GM12878 (cell line): ENCODE data around the gene EPN1. TPM values are rescaled to one million over a fixed set of nuclear protein-coding genes. Genes with fewer than 3 reads are reported as not detected.
A peak's percentile ranks its signal among the peaks of the same experiment; 100 is the strongest.

Source experiments
- CHD2 ChIP-seq: IDR thresholded peaks from 2 replicates; pipeline ENCODE4 v1.6.1; 2011; ENCODE audit warnings: low read depth, low read length, improper control_type of control experiment, borderline replicate concordance
- HDAC2 ChIP-seq: fragments of 200-600 bp; sonication (generic); IDR thresholded peaks from 2 replicates; pipeline ENCODE4 v1.6.1; 2017
- HDGF ChIP-seq: fragments of 450-650 bp; IDR thresholded peaks from 2 replicates; pipeline ENCODE4 v1.6.1; 2016; ENCODE audit warnings: antibody characterized with exemption
- KLF5 ChIP-seq: fragments of 450-650 bp; IDR thresholded peaks from 2 replicates; pipeline ENCODE4 v1.6.1; 2014; ENCODE audit warnings: mild to moderate bottlenecking; ENCODE audit not compliant: partially characterized antibody
- MXI1 ChIP-seq: fragments of 150-350 bp; IDR thresholded peaks from 2 replicates; pipeline ENCODE4 v1.6.1; 2011; ENCODE audit warnings: low read depth, mild to moderate bottlenecking, inconsistent platforms, low read length, improper control_type of control experiment
- NFYA ChIP-seq: IDR thresholded peaks from 2 replicates; pipeline ENCODE4 v1.6.1; 2011; ENCODE audit warnings: low read depth, mild to moderate bottlenecking, low read length, improper control_type of control experiment, borderline replicate concordance
- POLR2AphosphoS5 ChIP-seq: IDR thresholded peaks from 2 replicates; pipeline ENCODE4 v1.6.1; 2011; ENCODE audit warnings: mild to moderate bottlenecking, low read length, inconsistent platforms
- RAD51 ChIP-seq: fragments of 450-650 bp; IDR thresholded peaks from 2 replicates; pipeline ENCODE4 v1.6.1; 2016; ENCODE audit warnings: moderate library complexity, mild to moderate bottlenecking, inconsistent platforms
- RFX5 ChIP-seq: IDR thresholded peaks from 2 replicates; pipeline ENCODE4 v1.6.1; 2011; ENCODE audit warnings: low read depth, low read length, improper control_type of control experiment
- SIN3A ChIP-seq: IDR thresholded peaks from 2 replicates; pipeline ENCODE4 v1.6.1; 2012; ENCODE audit warnings: low read depth, low read length, improper control_type of control experiment
- SIX5 ChIP-seq: IDR thresholded peaks from 2 replicates; pipeline ENCODE4 v1.6.1; 2011; ENCODE audit warnings: mild to moderate bottlenecking, low read depth, low read length, moderate library complexity; ENCODE audit not compliant: severe bottlenecking
- STAT1 ChIP-seq: fragments of 450-650 bp; conservative IDR thresholded peaks from 2 replicates; pipeline ENCODE4 v1.6.1; 2014; ENCODE audit warnings: antibody characterized with exemption, mild to moderate bottlenecking
- TARDBP ChIP-seq: IDR thresholded peaks from 2 replicates; pipeline ENCODE4 v1.6.1; 2016; ENCODE audit warnings: borderline replicate concordance
- YBX1 ChIP-seq: fragments of 450-650 bp; IDR thresholded peaks from 2 replicates; pipeline ENCODE4 v1.6.1; 2016; ENCODE audit warnings: antibody characterized with exemption
- polyA plus RNA-seq, 11 experiments: library from polyadenylated mRNA; depleted of rRNA in 4 of 11; unstranded in 6 of 11; stranded (reverse) in 5 of 11; fragments of >200 nt; fragmentation: Nextera tagmentation in 4 of 11; fragmentation: Illumina TruSeq in 1 of 11; extraction: Ambion mirVana in 4 of 11; extraction: Trizol in 1 of 11; gene quantifications; 1 replicate in 1 of 11; 2 replicates in 10 of 11; pipeline versions ENCODE4 v1.2.1 to v1.2.3, GENCODE V29; 2011 to 2016; ENCODE audit warnings: inconsistent platforms in 2 of 11, missing spikeins in 2 of 11, low read depth in 1 of 11
- total RNA-seq, 4 experiments: library from RNA; depleted of rRNA in 3 of 4; stranded (reverse); fragments of >200 nt in 3 of 4; fragmentation: Illumina TruSeq in 1 of 4; extraction: Trizol in 1 of 4; gene quantifications; 2 replicates each; pipeline versions ENCODE4 v1.2.1 to v1.2.3, GENCODE V29; 2013 to 2021
- TF ChIP-seq, protein P1 (sequence below): fragments of 450-650 bp; formaldehyde crosslinking; IDR thresholded peaks from 2 replicates; pipeline ENCODE4 v1.5.0; 2022; ENCODE audit warnings: mild to moderate bottlenecking, missing genetic modification characterization
- TF ChIP-seq, protein P2 (sequence below): fragments of 450-650 bp; IDR thresholded peaks from 2 replicates; pipeline ENCODE4 v1.6.1; 2017; ENCODE audit warnings: borderline replicate concordance
- TF ChIP-seq, protein P3 (sequence below): fragments of 450-650 bp; IDR thresholded peaks from 2 replicates; pipeline ENCODE4 v1.6.1; 2014; ENCODE audit warnings: mild to moderate bottlenecking
- TF ChIP-seq, protein P4 (sequence below): fragments of 450-650 bp; IDR thresholded peaks from 2 replicates; pipeline ENCODE4 v1.6.1; 2018; ENCODE audit warnings: borderline replicate concordance, mild to moderate bottlenecking; ENCODE audit not compliant: partially characterized antibody
- TF ChIP-seq, protein P5 (sequence below): fragments of 450-650 bp; IDR thresholded peaks from 2 replicates; pipeline ENCODE4 v1.6.1; 2017; ENCODE audit warnings: mild to moderate bottlenecking, low read depth, inconsistent platforms; ENCODE audit not compliant: poor library complexity, severe bottlenecking

Gene EPN1
- total and polyA plus RNA-seq, 10 of the 15 experiments (the other 5 are each of a cell fraction or from before 2014, with no cell fraction given): 0.11 to 88.5 (median 10.6) TPM

DNA sequence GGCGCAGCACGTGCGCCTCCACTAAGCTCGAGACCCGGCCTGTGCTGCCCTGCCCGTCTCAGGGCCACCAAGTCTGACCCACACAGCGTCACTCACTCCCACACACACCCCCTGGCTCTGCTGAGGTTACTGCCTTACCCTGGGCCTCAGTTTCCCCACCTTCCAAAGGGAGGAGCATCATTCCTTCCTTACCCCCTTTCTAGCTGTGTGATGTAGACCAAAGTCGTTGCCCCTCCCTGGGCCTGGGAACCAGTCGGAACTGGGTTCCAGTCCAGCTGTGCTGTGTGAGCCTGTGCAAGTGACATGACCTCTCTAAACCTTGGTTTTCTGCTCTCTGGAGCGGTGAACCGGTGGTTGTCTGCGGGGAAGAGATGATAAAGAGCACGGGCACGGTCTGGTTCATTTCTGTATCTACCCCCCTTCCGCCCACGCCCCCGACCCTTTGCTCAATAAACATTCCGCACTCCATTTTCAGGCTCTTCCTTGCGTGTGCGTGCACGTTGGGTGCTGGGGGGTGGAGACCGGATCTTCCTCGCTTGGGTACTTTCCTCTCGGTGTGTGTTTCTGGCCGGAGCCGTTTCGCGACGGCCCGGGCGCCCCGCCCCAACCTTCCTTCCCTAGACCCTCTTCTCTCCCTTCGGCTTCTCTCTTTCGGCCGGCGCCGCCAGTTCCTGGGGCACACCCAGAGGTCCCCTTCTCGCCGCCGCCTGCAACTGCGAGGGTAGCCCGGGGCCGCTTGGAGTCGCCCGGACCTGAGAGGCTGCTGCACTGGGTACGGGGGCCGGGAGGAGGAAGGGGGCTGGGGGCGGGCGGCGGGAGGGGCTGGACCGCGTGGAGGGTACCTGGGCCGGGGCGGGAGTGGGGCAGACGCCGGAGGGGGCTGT lies 31.8 kb upstream of the EPN1 start, which contains the start of gene ZNF581 (continued):
- TF ChIP-seq SIN3A (peak; percentile 90), SIX5 (peak; percentile 60), RAD51 (no peak), NFYA (no peak), YBX1 (no peak), RFX5 (no peak), TARDBP (peak; percentile 61; the same call in 1 of the 2 replicates), POLR2AphosphoS5 (peak; percentile 81), KLF5 (no peak), CHD2 (peak; percentile 64; the same call in 1 of the 2 replicates), MXI1 (peak; percentile 82), HDAC2 (no peak), HDGF (peak; percentile 65; the same call in 1 of the 2 replicates), STAT1 (peak; percentile 72; the same call in 1 of the 2 replicates)
- TF ChIP-seq, protein P1, sequence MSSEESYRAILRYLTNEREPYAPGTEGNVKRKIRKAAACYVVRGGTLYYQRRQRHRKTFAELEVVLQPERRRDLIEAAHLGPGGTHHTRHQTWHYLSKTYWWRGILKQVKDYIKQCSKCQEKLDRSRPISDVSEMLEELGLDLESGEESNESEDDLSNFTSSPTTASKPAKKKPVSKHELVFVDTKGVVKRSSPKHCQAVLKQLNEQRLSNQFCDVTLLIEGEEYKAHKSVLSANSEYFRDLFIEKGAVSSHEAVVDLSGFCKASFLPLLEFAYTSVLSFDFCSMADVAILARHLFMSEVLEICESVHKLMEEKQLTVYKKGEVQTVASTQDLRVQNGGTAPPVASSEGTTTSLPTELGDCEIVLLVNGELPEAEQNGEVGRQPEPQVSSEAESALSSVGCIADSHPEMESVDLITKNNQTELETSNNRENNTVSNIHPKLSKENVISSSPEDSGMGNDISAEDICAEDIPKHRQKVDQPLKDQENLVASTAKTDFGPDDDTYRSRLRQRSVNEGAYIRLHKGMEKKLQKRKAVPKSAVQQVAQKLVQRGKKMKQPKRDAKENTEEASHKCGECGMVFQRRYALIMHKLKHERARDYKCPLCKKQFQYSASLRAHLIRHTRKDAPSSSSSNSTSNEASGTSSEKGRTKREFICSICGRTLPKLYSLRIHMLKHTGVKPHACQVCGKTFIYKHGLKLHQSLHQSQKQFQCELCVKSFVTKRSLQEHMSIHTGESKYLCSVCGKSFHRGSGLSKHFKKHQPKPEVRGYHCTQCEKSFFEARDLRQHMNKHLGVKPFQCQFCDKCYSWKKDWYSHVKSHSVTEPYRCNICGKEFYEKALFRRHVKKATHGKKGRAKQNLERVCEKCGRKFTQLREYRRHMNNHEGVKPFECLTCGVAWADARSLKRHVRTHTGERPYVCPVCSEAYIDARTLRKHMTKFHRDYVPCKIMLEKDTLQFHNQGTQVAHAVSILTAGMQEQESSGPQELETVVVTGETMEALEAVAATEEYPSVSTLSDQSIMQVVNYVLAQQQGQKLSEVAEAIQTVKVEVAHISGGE (CRISPR knock-in tag): peak; percentile 92
- TF ChIP-seq, protein P2, sequence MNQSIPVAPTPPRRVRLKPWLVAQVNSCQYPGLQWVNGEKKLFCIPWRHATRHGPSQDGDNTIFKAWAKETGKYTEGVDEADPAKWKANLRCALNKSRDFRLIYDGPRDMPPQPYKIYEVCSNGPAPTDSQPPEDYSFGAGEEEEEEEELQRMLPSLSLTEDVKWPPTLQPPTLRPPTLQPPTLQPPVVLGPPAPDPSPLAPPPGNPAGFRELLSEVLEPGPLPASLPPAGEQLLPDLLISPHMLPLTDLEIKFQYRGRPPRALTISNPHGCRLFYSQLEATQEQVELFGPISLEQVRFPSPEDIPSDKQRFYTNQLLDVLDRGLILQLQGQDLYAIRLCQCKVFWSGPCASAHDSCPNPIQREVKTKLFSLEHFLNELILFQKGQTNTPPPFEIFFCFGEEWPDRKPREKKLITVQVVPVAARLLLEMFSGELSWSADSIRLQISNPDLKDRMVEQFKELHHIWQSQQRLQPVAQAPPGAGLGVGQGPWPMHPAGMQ: no peak
- TF ChIP-seq, protein P3, sequence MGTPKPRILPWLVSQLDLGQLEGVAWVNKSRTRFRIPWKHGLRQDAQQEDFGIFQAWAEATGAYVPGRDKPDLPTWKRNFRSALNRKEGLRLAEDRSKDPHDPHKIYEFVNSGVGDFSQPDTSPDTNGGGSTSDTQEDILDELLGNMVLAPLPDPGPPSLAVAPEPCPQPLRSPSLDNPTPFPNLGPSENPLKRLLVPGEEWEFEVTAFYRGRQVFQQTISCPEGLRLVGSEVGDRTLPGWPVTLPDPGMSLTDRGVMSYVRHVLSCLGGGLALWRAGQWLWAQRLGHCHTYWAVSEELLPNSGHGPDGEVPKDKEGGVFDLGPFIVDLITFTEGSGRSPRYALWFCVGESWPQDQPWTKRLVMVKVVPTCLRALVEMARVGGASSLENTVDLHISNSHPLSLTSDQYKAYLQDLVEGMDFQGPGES: no peak
- TF ChIP-seq, protein P4, sequence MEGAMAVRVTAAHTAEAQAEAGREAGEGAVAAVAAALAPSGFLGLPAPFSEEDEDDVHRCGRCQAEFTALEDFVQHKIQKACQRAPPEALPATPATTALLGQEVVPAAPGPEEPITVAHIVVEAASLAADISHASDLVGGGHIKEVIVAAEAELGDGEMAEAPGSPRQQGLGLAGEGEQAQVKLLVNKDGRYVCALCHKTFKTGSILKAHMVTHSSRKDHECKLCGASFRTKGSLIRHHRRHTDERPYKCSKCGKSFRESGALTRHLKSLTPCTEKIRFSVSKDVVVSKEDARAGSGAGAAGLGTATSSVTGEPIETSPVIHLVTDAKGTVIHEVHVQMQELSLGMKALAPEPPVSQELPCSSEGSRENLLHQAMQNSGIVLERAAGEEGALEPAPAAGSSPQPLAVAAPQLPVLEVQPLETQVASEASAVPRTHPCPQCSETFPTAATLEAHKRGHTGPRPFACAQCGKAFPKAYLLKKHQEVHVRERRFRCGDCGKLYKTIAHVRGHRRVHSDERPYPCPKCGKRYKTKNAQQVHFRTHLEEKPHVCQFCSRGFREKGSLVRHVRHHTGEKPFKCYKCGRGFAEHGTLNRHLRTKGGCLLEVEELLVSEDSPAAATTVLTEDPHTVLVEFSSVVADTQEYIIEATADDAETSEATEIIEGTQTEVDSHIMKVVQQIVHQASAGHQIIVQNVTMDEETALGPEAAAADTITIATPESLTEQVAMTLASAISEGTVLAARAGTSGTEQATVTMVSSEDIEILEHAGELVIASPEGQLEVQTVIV: no peak
- TF ChIP-seq, protein P5, sequence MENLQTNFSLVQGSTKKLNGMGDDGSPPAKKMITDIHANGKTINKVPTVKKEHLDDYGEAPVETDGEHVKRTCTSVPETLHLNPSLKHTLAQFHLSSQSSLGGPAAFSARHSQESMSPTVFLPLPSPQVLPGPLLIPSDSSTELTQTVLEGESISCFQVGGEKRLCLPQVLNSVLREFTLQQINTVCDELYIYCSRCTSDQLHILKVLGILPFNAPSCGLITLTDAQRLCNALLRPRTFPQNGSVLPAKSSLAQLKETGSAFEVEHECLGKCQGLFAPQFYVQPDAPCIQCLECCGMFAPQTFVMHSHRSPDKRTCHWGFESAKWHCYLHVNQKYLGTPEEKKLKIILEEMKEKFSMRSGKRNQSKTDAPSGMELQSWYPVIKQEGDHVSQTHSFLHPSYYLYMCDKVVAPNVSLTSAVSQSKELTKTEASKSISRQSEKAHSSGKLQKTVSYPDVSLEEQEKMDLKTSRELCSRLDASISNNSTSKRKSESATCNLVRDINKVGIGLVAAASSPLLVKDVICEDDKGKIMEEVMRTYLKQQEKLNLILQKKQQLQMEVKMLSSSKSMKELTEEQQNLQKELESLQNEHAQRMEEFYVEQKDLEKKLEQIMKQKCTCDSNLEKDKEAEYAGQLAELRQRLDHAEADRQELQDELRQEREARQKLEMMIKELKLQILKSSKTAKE: peak; percentile 62
